ENCODE data around the gene ANKRD28.
A peak's percentile ranks its signal among the peaks of the same experiment; 100 is the strongest.

The ANKRD28 gene

DNA sequence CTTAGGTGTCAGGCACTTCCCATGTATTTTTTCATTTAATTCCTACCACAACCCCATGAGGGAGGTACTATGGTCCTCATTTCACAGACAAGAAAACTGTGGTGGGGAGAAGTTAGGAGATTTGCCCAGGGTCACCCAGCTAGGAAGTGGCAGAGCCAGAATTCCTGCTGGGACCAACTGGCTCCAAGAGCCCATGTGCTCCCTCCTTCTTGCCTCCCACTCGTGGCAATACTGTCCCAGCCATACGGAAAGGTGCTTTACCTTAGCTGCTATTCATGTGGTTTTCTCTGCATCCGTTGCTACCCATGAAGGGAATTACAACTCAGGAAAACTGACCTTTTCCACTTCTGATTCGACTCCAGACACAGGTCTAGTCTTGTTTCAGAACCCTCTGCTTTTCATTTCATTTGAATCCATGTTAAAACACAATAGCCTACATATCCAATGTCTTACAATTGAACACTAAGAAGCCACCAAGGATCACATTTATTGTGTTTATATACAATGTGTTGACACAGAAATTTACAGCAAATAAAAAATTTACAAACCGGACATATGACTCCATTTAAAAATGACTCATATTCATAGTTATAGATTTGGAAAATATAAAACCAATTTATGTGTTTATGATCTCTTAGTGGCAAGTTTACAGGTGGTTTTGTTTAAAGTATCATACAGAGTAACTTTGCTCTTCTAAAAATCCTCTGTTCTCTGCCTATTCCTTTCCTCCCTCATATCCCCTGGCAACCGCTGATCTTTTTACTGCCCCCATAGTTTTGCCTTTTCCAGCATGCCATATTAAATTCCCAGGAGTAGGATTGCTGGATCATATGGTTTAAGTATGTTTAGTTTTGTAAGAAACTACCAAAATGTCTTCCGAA lies 137.5 kb downstream of the ANKRD28 start:
- DNase-seq (ENCODE audit: low spot score): no peak

DNA sequence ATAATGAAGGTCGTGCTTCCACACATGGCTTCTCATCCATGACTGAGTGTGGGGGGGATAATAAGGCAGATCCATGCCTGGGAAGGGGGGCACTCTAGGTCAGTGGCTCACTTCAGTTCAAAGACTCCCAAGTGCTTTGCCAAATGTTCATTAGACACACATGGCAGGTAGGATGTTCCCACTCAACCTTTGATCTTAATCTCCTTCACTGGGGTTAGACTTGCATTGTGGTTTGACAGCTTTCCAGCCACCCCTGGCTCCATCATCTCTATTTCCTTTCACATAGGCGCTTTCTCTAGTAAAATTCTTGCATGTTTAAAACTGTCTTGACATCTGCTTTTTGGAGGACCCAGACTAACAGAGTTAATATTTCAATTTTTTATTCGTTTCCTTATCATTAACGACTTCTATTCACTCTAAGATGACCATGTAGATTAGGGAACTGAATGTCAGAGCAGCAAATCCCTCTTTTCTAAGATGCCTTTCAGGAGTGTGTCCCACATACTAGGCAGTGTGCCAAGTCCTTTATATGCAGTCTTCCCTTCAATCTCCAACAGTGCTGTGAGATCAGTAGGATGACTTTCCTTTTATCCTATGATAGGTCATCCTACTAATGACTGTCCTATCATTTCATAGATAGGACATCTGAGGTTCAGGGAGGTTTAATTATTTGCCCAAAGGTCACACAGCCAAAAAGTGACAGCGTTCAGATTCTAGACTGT lies 138.4 kb downstream of the ANKRD28 start:
- DNase-seq (ENCODE audit: low spot score): no peak

DNA sequence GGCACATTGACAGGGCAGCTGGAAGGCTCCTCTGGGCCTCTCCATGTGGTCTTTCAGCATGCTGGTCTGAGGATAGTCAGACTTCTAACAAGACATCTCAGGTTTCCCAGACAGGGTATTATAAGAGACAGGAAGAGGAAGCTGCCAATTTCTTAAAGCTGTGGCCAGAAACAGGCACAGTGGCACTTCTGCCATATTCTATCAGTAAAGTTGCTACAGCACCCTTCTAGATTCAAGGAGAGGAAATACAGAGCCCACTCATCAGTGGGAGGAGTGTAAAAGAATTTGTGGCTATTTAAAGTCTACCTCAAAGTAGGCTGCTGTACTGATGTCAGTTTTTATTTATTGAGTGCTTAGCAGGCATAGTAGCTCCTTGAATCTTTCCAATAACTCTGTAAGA lies 140.8 kb downstream of the ANKRD28 start:
- no peak for DNase-seq (ENCODE audit: low spot score)

DNA sequence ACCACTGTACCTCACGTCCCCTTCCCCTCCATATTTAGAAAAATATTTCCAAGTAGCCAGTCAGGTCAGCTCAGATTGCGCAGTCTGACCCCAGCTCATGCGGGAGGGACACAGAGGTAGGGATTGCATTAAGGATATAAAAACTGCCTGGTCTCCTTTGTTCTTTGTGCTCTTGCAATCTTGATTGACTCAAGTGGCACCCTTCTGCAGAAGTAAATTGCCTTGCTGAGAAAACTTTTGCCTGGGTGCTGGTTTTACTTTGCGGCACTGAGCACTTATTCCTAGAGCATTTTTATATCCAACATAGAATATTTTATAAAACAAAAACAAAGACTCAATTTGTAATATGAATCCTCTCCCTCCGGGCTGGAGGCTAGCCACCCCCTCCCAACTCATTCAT lies 141.4 kb downstream of the ANKRD28 start:
- no peak for DNase-seq (ENCODE audit: low spot score)

DNA sequence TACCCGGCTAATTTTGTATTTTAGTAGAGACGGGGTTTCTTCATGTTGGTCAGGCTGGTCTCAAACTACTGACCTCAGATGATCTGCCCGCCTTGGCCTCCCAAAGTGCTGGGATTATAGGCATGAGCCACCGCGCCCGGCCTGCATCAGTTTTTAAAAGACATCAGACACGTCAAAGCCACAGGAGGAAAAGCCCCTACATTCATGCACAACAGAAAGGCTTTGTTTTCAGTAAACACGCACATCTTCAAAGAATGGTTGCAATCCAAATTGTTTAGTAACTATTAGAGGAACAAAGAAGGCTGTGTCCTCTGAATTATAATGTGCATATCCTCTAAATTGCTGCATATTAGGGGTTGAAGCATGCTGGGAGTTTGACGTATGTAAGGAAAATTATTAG lies 142.9 kb downstream of the ANKRD28 start:
- DNase-seq (ENCODE audit: low spot score): no peak

DNA sequence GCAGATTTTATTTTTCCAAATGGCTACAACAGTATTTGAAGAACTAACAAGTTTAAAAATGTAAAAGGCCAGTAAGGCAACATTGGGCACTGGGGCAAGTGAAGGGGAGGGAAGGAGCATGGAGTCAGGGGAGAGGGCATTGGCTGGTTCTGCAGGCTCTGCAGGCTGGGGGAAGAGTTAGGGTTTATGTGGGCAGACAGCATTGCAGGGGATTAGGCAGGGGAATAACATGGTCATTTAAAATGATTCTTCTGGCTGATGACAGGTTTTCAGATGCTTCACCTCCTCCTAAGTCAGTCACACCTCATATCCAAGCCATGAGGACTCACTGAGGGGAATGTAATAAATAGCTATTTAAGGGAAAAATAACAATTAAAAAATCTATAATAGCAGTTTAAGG lies 143.7 kb downstream of the ANKRD28 start:
- DNase-seq (ENCODE audit: low spot score): no peak

DNA sequence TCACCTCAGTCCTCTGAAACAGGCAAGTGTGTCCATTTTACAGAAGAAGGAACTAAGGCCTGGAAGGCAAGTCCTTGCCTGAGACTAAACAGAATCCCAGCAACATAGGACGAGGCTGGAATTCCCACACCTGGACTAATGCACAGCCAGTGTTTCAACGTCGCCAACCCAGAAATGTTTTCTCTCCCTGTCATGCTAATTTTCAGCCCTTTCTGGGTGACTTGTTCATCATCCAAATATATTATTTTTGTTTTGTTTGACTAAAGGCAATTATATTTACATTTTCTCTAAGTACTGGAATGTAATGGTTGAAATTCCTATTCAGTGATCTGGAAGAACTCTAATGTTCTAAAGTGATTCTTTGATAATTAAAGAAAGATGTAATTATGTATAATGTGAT lies 144.5 kb downstream of the ANKRD28 start:
- no peak for DNase-seq (ENCODE audit: low spot score)

DNA sequence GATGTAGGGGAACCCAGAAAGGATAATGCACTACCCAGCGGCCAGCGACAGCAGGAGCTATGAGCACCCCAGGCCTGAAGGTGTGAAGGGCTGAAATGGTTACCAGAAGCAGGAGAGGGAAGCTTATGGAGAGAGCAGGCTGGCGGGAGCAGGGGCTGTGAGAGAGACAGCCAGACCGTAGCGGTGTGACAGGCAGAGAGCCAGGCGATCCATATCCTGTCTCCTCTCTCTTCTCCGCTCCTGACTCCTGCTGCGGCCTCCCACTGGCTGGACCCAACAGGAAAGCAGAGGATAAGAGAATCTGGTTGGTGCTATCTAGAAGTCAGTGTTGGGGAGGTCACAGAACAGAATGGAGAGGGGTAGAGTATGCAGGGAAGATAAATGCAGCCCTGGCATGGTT lies 146.4 kb downstream of the ANKRD28 start:
- no peak for DNase-seq (ENCODE audit: low spot score)

DNA sequence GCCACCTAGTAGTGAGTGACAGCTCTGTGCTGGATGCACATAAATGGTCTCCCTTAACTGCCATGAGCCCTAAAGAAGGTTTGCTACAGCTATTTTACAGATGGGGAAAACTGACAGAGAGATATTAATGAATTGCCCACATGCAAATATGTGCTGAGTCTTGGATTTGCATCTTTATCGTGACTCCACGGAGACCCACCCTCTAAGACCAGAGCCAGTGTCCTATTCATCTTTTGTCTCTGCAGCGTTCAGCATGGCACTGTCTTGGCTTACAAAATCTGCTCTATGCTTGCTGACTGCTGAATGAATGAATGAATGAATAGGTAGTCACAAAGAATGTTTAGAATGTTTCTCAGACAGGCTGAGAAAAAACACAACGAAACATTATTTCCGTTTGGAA lies 147.9 kb downstream of the ANKRD28 start:
- no peak for DNase-seq (ENCODE audit: low spot score)

DNA sequence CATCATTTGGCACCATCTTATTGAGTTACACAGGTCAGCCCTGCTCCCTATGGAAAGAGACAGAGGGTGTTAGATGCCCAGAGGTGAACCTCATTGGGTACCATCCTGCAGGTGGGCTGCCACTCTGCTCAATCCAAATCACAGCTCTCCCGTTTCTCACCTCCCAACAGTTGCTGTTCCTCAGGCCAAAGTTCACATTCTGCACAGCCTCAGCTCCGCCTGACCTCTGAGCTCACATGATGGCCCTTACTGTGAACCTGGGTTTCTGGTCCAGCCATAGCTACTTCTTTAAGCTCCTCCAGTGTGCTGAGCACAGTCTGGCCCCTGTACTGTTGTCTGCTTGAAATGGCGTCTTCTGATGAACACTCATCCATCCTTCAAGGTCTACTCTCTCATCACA lies 148.4 kb downstream of the ANKRD28 start:
- no peak for DNase-seq (ENCODE audit: low spot score)

DNA sequence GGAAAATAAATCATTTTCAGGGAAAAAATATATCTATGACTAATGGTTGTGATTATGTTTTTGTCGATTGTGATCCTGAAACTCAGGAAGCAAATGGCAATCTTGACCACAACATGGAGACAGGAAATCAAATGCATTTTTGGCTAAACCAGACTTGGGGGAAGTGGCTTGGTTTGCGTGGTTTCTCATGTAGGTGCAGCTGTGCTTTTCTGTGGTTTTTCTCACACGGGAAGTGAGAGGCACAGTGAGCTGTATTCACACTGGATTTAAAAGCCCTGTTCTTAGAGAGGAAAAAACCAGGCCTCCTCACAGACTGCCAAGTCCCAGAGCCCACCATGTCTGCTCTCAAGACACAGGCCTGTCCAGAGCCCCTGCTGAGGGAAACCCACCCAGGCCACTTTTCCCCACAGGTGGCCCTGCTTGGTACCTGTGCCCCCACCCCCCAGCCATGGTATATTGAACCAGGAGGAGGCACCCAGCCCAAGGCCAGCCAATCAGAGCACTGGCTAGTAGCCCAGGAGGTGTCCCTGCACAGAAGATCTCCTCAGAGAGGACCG lies 150.1 kb downstream of the ANKRD28 start:
- DNase-seq (ENCODE audit: low spot score): peak; percentile 90

DNA sequence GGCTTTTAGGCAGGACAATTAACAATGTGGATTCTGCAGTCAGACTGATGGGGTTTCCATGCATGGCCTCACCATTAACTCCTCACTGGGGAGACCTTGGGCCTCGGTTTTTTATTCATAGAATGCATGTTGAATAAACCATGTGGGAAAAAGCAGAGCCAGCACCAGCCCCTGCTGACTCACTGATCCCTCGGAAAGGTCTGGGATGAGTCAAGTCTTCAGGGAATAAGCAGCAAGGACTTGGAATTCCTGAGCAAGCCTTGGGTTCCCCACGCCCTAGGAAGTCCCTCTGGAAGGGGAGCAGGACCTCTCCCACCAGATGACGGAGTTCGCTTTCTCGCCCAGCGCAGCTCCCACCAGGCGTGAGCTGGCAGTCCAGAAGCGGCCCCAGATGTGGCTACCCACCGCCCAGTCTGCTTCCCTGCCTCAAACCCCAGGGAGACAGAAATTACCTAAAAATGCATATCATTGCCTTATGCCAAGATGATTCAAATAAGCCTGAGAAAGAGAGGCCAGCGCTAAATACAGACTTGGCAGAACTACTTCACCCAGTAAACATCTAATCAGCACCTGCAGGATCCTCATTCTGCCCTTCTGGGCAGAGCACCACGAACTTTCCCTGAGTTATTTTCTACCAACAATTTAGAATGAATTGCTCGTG lies 150.8 kb downstream of the ANKRD28 start:
- no peak for DNase-seq (ENCODE audit: low spot score)

DNA sequence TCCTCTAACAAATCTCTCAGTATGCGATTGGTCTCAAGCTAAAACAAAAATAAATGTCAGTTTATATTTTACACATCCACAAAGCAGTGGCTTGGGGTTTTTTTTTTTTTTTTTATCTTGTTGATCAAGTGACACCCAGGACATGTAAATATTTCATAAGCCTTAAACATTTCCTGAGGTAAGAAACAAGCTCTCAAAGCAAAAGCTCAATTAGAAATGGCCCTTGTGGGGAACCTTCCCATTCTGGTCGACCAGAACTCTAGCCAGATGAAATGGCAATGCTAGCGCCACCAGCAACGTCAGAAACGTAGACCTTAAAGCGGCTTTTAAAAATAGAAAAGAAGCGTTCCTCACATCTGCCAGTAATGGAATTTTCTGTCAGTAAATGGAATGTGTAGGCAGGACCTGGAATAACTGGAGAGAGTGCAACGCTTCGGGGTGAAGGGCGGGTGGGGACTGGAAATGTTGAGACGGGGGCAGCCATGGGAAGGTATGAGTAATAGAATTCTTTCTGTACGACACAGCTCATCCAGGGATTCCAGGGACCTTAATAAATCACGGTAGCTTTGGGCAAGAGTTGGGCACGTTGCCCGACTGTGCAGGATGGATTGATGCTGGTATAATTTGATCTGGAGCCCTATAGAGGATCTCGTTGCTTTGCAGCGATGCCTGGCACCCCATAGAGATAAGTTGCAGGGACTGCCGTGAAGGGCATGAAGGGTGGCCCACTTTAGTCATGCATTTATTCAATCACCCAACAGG lies 151.9 kb downstream of the ANKRD28 start:
- no peak for DNase-seq (ENCODE audit: low spot score)

DNA sequence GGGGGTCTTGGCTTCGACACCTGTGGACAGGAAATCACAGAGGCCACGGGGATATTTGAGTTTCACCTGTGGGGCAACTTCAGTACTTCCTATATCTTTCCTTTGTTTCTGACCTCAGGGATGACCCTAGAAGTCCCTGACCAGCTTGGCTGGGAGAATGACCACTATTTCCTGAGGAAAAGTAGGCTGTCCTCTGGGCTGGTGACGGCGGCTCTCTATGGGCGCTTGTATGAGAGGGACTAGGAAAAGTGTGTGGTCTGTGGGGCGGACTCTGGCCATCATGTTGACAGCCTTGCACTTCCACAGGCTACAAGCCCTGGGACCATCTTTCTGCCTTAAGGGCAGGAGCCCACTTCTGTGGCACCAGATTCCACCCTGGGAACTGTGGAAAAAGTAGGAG lies 152.5 kb downstream of the ANKRD28 start:
- DNase-seq (ENCODE audit: low spot score): no peak

DNA sequence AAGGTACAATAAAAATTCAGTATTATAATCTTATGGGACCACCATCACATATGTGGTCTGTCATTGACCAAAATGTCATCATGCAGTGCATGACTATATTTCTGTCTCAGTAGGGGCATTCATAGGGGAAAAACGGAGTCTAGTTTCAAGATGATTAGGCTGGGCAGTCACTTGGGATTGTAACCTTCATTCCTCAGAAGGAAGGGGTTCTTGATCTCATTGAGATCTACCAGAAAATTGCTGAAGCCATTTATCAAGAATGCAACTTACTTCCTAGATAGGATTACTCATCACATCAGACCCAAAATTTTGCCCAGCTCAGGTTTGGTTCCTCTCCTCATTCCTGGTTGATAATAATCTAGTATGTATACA lies 158.9 kb downstream of the ANKRD28 start:
- DNase-seq (ENCODE audit: low spot score): no peak

DNA sequence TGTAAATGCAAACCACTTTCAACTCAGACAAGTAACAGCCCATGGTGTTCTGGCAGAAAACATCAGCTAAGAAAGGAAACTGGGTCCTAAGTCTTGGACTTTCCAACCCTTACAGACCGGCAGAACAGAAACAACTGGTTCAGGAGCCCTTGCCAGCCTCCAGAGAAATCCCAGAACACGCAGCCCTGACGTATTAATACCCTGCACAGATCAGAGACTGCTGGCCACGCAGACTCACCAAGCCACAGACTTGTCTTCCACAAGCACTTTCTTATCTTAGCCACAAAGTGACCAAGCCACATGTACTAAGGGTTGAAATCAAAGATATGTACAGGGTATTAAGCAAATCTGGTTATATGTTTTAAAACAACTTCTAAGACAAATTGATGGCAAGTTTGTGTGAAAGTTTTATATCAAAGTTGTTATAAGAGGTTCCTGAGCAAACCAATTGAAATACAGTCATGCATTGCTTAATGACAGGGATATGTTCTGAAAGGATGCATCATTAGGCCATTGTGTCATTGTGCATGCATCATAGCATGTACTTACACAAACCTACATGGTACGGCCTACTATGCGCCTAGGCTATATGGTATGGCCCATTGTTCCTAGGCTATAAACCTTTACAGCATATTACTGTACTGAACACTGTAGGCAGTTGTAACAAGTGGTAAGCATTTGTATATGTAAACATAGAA lies 159.4 kb downstream of the ANKRD28 start:
- no peak for DNase-seq (ENCODE audit: low spot score)

DNA sequence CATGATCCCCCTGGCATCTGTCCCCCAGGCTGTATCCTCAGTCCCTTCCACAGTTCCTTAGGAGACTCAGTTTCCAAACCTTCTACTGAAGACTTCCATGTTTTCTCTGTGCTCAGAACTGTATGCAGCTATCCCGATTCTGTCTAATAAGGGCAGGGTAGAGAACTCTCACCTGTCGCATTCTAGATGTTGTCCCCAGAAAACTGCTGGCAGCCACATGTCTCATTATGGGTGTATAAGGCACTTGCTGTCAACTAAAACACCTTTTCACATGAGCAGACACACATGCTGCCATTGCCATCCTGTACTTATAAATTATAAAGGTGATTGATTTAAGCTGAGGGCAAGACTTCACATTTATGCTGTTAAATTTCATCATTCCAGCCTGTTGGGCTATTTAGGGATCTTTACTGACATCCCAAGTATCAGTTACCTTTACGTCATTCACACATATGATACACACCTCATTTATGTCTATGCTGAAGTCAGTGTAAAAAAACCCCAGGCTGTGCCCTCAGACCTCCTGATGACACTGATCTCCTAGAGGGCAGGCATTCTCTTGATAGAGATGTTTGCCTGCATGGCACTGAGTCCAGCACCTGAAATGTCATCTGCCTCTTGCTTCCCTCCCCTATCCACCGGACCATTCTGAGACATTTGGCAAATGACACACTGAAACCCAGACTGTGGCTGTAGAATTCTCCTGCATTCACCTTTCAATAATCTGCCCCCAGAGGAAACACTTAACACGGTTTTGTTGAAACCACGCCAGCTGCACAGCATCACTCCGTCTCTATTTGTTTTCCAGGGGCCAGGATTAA lies 160.4 kb downstream of the ANKRD28 start:
- DNase-seq (ENCODE audit: low spot score): peak; percentile 18

DNA sequence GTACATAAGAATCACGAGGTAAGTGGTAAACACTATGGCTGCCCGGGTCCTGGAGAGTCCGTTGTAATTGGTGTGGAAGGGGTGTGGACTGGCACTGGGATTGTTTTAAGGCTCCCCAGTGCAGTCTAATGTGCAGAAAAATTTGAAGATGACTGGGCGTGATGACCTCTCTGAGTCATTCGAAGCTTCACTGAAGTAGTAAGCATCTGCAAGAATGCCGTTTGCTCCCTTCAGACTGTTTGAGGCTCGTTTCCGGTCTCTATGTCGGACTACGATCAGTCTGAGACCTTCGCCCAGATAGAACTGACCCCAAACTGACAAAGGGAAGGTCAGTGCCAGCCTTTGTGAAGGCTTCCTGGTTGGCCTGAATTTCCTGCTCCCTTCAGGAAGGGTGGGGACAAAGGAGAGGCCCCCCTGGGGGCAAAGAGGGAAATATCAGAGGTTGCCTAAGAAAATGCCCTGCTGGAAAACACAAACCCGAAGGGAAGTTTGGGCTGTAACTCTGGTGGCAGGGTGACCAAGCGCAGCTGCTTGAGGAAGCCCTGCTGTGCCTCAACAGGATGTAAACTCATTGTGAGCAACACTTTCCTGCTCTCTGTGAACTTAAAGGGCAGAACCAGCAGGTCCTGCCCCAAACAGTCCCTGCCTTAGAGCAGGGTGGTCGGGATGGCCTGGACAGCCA lies 161.6 kb downstream of the ANKRD28 start:
- peak; percentile 79 for DNase-seq (ENCODE audit: low spot score)

DNA sequence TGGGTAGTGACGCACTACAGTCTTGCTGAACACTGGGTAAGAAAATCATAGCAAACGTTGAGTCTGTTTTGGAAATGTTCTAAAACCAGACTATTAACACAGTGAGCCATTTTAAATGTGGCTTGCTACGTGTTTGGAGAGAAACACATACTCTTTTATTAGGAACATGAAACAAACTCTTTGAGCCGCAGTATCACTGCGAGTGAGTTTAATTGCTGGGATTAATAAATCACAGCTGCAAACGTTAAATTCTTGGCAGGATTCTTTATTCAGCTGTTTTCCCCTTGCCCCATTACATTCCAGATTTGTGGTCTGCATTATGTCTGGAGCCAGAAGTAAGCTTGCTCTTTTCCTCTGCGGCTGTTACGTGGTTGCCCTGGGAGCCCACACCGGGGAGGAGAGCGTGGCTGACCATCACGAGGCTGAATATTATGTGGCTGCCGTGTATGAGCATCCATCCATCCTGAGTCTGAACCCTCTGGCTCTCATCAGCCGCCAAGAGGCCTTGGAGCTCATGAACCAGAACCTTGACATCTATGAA lies 162.6 kb downstream of the ANKRD28 start:
- no peak for DNase-seq (ENCODE audit: low spot score)

DNA sequence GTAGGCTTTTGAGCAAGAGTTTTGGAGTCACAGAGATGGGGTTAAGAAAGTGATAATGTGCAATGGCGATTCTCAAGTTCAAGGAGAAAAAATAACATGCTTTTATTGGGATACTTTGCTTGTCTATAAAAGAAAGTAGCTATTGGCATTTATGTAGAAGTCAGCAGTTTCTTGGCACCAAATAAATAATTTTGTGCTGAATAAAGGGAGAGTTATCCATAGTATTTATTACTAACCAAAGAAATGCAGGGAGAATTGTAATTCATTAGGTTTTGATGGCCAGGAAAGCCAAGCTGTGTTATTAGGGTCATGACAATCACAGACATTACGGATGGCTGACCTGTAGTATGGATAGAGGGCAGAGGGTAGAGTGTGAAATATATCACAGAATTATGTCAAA lies 163.1 kb downstream of the ANKRD28 start:
- no peak for DNase-seq (ENCODE audit: low spot score)
